CD4-positive, alpha-beta T cell treated with Interferon alpha-2 for 1 hour (primary cell): ENCODE measurements around the gene DENND1A.
"Not testable (repeated sequence)": the region's sequence is repeated elsewhere in the genome, so short reads cannot be mapped to it uniquely, and the experiment has no call there.

Experiments used
- DNase-seq, 2 donors: peaks; one replicate each; pipeline ENCODE4 v3.0.0-alpha.2; 2020 to 2022

Gene DENND1A

GRCh38 chr9:123345567-123345955, 584.4 kb downstream of the DENND1A start:
- DNase-seq, result no peak

- peak in 1 of 2 donors; percentile 9 for DNase-seq
Measured at GRCh38 chr9:123344192-123344949, 585.6 kb downstream of the DENND1A start.

- peak in 1 of 2 donors; percentile 46 for DNase-seq
Measured at GRCh38 chr9:123343443-123344191, 586.3 kb downstream of the DENND1A start.

GRCh38 chr9:123342247-123342646, 587.7 kb downstream of the DENND1A start:
- no peak for DNase-seq

GRCh38 chr9:123341816-123342215, 588.1 kb downstream of the DENND1A start:
- DNase-seq, result no peak

GRCh38 chr9:123339666-123340510, 590.0 kb downstream of the DENND1A start:
- DNase-seq, result peak; percentile 45 to 61

- peak; percentile 53 to 73 for DNase-seq
Measured at GRCh38 chr9:123338710-123339665, 590.9 kb downstream of the DENND1A start.

- peak in 1 of 2 donors; percentile 57 for DNase-seq
Measured at GRCh38 chr9:123337971-123338370, 592.0 kb downstream of the DENND1A start.

- DNase-seq, result no peak
Measured at GRCh38 chr9:123336959-123337358, 593.0 kb downstream of the DENND1A start.

GRCh38 chr9:123336449-123336848, 593.5 kb downstream of the DENND1A start:
- DNase-seq, result no peak

- no peak for DNase-seq
Measured at GRCh38 chr9:123335986-123336329, 594.0 kb downstream of the DENND1A start.

- DNase-seq, result no peak
Measured at GRCh38 chr9:123335193-123335985, 594.5 kb downstream of the DENND1A start.

- DNase-seq, result no peak
Measured at GRCh38 chr9:123334639-123335038, 595.3 kb downstream of the DENND1A start.

- DNase-seq, result not testable (repeated sequence)
Measured at GRCh38 chr9:123333058-123333669, 596.8 kb downstream of the DENND1A start.

- DNase-seq, result no peak
Measured at GRCh38 chr9:123331346-123332060, 598.4 kb downstream of the DENND1A start.
